Neutrophil (primary cell): ENCODE results near the gene ST7L.

Source experiments
- H3K27ac ChIP-seq: fragments of 200-600 bp; sonication (generic); 2 replicates; pipeline ENCODE4 v1.5.1; 2016; ENCODE audit warnings: mild to moderate bottlenecking, moderate library complexity
- H3K27me3 ChIP-seq: fragments of 200-600 bp; sonication (generic); 2 replicates; pipeline ENCODE4 v1.6.0; 2016; ENCODE audit warnings: mild to moderate bottlenecking
- H3K36me3 ChIP-seq: fragments of 200-600 bp; sonication (generic); 2 replicates; pipeline ENCODE4 v1.5.1; 2017
- H3K4me1 ChIP-seq, 2 experiments: fragments of 200-600 bp in 1 of 2; sonication (generic) in 1 of 2; 1 replicate in 1 of 2; 2 replicates in 1 of 2; pipeline versions ENCODE4 v1.5.1 to v1.6.1; 2013 to 2016; ENCODE audit warnings: low read depth in 1 of 2, low read length in 1 of 2, mild to moderate bottlenecking in 1 of 2, moderate library complexity in 1 of 2; ENCODE audit not compliant: control insufficient read depth in 1 of 2, insufficient read depth in 1 of 2
- H3K4me3 ChIP-seq, 2 experiments: fragments of 200-600 bp in 1 of 2; sonication (generic) in 1 of 2; 1 replicate in 1 of 2; 2 replicates in 1 of 2; pipeline ENCODE4 v1.5.1; 2013 to 2016; ENCODE audit warnings: low read depth in 1 of 2, low read length in 1 of 2, mild to moderate bottlenecking in 1 of 2, moderate library complexity in 1 of 2
- H3K9me3 ChIP-seq: fragments of 200-600 bp; sonication (generic); 2 replicates; pipeline ENCODE4 v1.5.1; 2016
- CTCF ChIP-seq: fragments of 200-600 bp; sonication (generic); IDR thresholded peaks from 2 replicates; pipeline ENCODE4 v1.5.1; 2016; ENCODE audit warnings: antibody characterized with exemption

The ST7L gene

GRCh38 chr1:112589766-112590165 is 29.2 kb downstream of the ST7L start:
- TF ChIP-seq CTCF, result no peak

GRCh38 chr1:112583366-112583765 is 35.6 kb downstream of the ST7L start:
- Histone ChIP-seq H3K9me3 (no peaks in the 10 kb centered on the region), H3K4me3 (no peak overlapping the region), H3K36me3 (no peaks in the 10 kb centered on the region), H3K27me3 (no peaks in the 10 kb centered on the region), H3K27ac (no peak overlapping the region), H3K4me1 (no peaks in the 10 kb centered on the region)
- TF ChIP-seq CTCF, result no peak

More at GRCh38 chr1:112589766-112590165, 29.2 kb downstream of the ST7L start:
- Histone ChIP-seq H3K4me3 (no peak overlapping the region), H3K4me1 (no peaks in the 10 kb centered on the region), H3K9me3 (no peaks in the 10 kb centered on the region), H3K27me3 (no peaks in the 10 kb centered on the region), H3K36me3 (no peaks in the 10 kb centered on the region), H3K27ac (no peak overlapping the region)

GRCh38 chr1:112581586-112582192 is 37.3 kb downstream of the ST7L start:
- H3K36me3 ChIP-seq, result peaks cover 4% of the 10 kb centered on the region
- H3K9me3 ChIP-seq, result no peaks in the 10 kb centered on the region
- H3K27me3 ChIP-seq, result no peaks in the 10 kb centered on the region
- no peak overlapping the region for H3K27ac ChIP-seq
- H3K4me1 ChIP-seq, result no peaks in the 10 kb centered on the region
- TF ChIP-seq CTCF, result no peak
- no peak overlapping the region for H3K4me3 ChIP-seq

- no peak overlapping the region for H3K4me3 ChIP-seq
- H3K27me3 ChIP-seq, result no peaks in the 10 kb centered on the region
- peaks cover 6% of the 10 kb centered on the region for H3K36me3 ChIP-seq
- H3K4me1 ChIP-seq, result no peaks in the 10 kb centered on the region
- no peak overlapping the region for H3K27ac ChIP-seq
- no peaks in the 10 kb centered on the region for H3K9me3 ChIP-seq
- no peak for TF ChIP-seq CTCF
Observed at GRCh38 chr1:112579801-112580510, 39.0 kb downstream of the ST7L start.

- Histone ChIP-seq H3K4me1 (no peaks in the 10 kb centered on the region), H3K27me3 (no peaks in the 10 kb centered on the region), H3K36me3 (peaks cover 18% of the 10 kb centered on the region), H3K9me3 (no peaks in the 10 kb centered on the region), H3K4me3 (no peak overlapping the region), H3K27ac (no peak overlapping the region)
- no peak for TF ChIP-seq CTCF
Observed at GRCh38 chr1:112576240-112576639, 42.7 kb downstream of the ST7L start.
